HG02981 (cell line): Measurements from ENCODE around the gene LRFN2.

ENCODE experiments used
- ATAC-seq: cut with Tn5 transposase; IDR thresholded peaks from one replicate; pipeline ENCODE4 v1.9.1; 2021; ENCODE audit warnings: mild to moderate bottlenecking, moderate library complexity; ENCODE audit not compliant: unreplicated experiment

LRFN2 gene

DNA sequence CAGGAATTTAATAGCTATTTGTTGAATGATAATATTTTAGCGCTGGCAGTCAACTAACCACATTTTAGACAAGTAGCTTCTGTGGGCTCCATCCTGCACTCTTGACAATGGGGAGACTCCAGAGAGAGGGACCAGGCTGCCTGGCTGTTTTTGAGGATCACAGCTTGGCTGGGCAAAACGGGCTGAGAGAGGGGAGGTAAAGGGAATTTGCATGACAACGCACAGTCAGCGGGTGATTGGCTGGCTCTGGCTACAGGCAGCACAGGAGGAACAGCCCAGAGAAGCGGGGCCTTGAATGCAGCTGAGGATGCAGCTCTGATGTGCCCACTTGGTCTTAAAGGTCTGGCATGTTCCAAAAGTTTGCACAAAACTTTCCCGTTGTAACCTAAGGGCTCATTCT is 41.2 kb downstream of the LRFN2 start:
- no peak for ATAC-seq

- ATAC-seq, result no peak
These were observed 43.4 kb downstream of the LRFN2 start for GRCh38 chr6:40543776-40544175.

DNA sequence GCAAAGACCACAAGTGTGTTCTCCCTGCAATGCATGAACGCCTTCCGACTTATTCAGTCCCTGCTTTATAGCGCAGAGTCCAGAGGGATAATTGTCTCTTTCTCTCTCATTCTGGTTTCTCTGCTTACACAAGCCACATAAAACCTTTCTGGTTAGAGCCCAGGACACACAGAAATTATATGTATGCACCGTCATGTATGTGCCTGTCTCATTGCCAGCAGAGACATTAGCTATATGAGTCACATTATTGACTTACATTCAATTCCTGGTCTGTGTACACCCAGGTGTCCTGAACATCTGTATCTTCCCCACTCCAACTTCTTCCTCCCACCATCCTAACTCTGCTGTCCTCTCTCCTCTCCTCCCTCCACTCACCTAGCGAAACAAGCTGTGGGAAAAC is 44.0 kb downstream of the LRFN2 start:
- no peak for ATAC-seq

GRCh38 chr6:40542175-40542764 is 44.9 kb downstream of the LRFN2 start:
- ATAC-seq, result no peak

- no peak for ATAC-seq
These were observed 45.5 kb downstream of the LRFN2 start for GRCh38 chr6:40541556-40542174.

- no peak for ATAC-seq
These were observed 46.4 kb downstream of the LRFN2 start for GRCh38 chr6:40540790-40541189.

DNA sequence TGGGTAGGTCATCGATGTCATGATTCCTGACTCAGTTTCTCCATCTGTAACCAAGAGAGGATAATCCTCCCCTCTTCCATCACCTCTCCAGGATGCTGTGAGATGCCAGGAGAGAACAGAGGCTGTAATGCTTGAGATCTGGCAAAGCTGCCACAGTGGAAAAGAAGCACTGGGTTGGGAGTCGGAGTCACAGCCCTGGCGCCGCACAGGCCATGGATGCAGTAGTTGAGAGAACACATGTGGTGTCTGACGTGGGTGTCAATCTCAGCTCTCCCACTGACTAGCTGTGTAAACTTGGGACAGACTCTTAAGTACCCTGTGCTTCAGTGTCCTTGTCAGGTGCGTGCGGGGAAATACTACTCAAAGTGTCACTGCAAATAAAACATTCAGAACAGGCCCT is 47.3 kb downstream of the LRFN2 start:
- no peak for ATAC-seq

GRCh38 chr6:40538556-40538955 is 48.6 kb downstream of the LRFN2 start:
- ATAC-seq, result no peak

GRCh38 chr6:40537446-40537845 is 49.7 kb downstream of the LRFN2 start:
- ATAC-seq, result no peak

DNA sequence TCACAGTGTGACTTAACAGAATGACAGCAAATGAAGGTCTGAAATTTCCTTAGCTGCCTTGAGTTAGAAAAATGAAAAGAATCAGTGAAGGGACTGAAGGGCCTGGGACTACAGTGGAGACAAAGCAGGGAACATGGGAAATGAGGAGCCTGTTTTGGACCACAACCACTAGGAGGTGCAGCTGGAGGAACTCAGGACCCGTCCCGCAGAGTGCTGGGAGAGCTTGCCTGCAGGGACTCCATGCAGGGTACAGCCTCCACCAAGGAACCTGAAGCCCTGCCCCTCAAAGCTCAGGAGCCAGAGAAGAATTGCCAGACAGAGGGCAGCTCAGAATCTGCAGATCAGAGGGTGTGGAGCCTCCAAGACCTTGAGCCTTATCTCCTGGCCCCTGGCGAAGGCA is 50.7 kb downstream of the LRFN2 start:
- ATAC-seq, result no peak

DNA sequence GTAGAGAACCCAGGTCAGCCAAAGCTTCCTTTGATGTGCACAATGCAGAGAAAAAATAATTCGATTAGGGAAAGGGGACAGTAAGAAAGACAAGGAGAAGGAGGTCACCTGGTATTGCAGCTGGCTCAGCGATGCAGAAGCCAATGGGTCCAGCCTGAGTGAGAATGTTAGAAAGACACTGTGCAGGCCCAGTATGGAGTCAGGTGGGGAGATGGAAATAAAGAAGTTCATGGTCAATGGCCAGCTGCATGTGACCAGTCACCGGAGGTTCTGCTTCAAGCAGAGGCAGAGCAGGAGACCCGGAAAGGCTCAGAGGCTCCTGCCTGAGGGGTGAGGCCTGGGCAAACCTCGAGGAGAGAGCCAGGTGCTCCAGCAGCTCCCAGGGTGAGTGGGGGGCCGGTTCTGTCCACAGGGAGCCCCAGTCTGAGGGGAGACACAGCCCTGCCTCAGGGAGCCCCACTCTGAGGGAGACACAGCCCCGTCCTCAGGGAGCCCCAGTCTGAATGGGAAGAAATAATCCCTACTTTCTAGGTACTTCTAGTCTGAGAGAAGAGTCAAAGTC is 51.3 kb downstream of the LRFN2 start:
- ATAC-seq, result no peak

DNA sequence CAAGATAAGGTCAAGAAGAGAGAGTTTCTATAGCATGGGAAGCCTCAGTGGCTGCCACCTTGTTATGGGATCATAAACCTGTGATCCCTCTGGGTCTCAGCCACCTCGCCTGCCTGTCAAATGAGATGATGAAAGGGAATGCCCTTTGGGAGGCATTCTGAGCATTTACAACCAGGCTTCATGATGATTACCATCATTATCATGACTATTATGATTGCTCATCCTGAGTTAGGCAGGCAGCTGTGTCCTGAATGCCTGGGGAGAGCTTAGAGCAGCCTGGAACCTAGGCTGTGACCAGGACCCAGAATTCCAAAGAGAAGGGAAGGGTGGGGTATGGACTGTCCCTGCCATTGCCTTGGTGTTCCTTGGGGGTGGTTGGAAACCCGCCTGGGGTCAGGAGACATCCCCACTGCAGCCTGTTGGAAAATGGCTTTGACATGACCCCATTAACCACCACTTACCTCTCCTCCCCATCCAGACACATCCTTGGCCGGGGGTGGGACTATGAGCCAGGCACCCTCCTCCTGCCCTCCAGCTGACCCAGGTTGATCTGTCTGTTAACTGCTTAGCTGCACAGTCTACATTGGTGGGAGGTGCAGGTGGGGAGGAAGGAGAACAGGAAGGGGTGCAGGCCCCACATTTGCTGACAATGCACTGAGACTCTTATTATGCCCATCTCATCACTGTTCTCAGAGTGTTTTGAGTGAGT is 51.9 kb downstream of the LRFN2 start:
- ATAC-seq, result no peak

- no peak for ATAC-seq
These were observed 54.7 kb downstream of the LRFN2 start for GRCh38 chr6:40532349-40533000.

- no peak for ATAC-seq
These were observed 57.2 kb downstream of the LRFN2 start for GRCh38 chr6:40529919-40530318.

DNA sequence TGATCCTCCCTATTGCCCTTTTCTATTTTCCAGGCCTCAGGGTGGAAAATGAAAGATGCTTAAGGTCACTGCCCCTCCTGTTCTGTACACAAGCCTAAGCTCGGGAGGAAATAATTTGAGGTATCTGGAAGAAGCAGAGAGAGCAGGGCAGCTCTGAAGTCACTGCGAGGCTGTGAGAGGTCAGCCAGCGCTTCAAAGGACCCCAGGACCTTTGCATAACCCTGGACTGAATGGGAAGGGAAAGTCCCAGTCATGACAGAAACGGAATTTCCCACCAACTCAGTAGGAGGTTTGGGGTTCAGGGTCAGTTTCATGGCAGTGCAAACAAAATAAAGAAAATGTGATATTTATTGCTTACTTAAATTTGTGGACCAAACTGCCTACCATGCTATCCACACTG is 58.1 kb downstream of the LRFN2 start:
- no peak for ATAC-seq

- no peak for ATAC-seq
These were observed 59.1 kb downstream of the LRFN2 start for GRCh38 chr6:40528051-40528450.

DNA sequence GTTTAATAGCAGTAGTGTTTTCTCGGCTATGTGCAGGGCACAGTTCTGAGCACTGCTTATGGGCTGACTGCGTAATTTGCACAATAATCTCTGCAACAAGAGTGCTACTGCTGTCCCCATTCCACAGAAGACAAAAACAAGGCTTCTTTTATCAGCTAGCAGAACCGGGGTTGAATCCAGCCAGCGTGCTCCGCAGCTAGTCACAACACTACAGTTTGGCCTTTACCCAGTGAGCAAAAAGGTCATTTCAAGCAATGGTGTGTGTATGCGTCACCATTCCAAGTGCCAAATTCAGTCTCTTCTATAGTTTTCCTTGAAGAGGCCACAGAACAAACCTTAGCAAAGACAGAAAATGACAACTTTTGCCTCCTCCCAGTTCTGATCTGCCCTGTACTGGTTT is 61.1 kb downstream of the LRFN2 start:
- ATAC-seq, result no peak

DNA sequence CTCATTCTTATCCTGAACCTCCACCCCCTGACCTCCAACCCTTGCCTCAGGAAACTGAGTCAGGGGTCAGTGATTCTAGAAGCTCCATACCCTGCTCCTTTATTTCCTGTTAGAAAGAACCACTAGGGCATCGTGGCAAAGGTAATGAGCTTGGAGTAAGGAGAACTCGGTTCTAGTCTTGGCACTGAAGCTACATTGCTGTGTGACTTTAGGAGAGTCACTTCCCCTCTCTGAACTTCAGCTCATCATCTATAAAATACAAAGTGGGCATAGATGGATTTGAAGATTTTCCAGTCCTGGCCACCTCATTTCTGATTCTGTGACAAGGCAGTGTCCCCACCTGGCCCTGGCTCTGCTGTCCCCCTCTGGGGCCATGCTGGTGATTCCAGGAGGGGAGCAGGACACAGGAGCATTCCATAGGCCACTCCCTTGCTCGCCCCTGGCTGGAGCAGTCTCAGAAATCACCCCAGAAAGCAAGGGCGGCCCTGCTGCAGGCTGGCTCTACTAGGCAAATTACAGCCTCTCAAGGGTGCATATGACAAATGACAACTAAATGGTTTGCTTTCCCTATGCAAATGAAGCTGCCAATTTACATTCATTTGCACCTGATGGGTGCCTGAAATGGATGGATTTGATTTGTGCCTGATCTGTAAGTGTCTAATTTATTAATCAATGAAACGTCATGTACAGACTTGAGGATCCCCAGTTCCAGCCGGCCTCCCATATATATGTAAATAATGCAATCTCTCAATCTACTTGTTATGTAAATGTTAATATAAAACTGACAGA is 62.2 kb downstream of the LRFN2 start:
- no peak for ATAC-seq

DNA sequence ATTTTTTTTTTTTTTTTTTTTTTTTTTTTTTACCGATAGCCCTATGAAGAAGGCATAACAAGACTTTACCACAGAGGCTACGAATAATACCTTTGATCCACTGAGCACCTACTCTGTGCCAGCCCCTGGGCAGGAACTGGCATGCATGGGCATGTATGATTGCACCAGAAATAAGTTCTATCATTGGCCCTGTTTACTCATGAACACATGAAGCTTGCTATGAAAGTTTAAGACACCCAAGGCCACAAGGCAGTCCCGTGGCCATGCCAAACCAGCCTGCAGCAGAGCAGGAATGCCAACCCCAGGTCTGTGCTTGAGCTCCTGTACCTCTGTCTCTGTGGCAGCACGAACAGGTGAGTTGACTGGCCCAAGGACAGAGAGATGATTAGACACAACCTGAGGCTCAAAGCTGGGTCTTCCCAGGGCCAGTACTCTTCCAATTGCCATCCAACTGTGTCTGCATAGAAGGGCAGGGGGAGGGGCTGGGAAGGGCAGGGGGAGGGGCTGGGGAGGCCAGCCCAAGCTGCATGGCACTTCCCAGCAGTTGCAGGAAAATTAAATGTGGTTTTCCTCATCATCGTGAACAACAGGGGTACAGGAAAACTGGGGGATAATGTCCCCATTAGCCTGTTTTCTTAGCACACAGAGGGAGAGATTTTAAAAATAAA is 63.5 kb downstream of the LRFN2 start:
- no peak for ATAC-seq

DNA sequence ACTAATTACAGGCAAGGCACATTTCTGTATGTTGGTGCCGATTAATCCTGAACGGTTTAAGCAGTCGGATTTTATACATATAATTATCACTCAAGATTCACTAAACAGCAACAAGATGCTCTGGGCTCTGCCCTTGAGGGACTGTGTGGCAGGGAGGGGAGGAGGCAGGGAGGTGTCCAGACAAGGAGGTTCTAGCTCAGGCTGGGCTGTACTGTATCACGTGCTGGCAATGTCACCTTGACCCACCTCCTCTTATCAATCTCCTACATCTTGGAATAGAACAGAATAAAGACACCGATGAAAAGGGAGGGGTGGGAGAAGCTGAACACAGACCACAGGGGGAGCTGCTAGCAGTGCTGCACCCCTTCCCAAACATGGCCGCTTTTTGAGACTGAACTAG is 65.7 kb downstream of the LRFN2 start:
- no peak for ATAC-seq
